HG03103 (cell line): ENCODE data around the gene MYADM.

ENCODE experiments used
- ATAC-seq: cut with Tn5 transposase; IDR thresholded peaks from one replicate; pipeline ENCODE4 v1.9.1; 2021; ENCODE audit warnings: low read depth; ENCODE audit not compliant: unreplicated experiment

The MYADM gene

DNA sequence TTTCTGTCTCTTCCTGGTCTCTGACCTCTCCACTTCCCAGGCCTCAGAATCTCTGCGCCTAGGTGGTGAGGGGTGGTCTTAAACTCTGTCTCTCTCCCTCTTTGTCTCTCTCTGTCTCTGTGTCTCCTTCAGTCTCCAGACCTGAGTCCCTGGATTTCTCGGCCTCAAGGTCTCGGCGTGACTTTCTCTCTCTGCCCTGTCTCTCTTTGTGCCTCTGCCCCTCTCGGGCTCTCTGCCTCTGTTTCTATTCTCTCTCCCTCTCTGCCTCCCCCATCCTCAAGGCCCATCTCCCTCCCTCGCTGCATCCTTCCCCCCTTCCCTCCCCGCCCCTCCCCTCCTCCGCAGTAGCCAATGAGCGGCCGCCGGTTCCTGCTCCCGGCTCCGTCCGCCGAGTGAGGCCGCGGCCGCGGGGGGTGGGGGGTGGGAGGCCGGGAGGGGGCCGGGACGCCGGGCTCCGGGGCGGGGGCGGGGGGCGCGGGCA is 41.3 kb downstream of the MYADM start, which contains the start of gene CACNG7:
Gene CACNG7 (plus strand): TSS at position 344 of the 481 bp plus-strand sequence. CDS start 3,554 bp downstream, outside the sequence.
- ATAC-seq, result no peak

- ATAC-seq, result no peak
These were observed 41.9 kb downstream of the MYADM start for GRCh38 chr19:53909471-53910169.

DNA sequence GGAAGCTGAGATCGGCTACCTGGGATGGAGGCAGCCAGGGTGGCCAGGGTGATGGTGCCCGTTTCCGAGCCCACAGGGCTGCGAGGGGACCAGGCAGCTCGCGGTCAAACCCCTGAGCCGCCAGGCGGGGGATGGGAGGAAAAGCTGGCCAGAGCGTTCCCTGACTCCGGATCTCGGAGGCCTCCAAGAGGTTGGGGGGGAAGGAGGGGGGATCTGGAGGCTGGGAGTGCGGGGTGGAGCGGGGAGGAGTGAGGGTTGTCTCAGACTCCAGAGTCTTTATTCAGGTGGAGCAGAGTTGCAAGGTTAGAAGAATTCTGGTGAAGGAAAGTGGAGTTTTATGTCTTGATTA is 42.5 kb downstream of the MYADM start:
- no peak for ATAC-seq

DNA sequence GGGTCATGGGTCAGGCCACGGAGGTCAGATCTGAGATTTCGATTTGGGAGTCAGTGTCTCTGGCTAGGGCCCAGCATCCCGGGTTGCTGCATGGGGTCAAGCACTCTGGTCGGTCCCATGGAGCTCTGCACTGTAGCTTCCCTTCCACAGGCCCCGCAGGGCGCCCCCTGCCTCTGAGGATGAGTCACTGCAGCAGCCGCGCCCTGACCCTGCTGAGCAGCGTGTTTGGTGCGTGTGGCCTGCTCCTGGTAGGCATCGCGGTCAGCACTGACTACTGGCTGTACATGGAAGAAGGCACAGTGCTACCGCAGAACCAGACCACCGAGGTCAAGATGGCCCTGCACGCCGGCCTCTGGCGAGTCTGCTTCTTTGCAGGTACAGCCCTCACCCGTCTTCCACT is 45.0 kb downstream of the MYADM start:
- no peak for ATAC-seq

DNA sequence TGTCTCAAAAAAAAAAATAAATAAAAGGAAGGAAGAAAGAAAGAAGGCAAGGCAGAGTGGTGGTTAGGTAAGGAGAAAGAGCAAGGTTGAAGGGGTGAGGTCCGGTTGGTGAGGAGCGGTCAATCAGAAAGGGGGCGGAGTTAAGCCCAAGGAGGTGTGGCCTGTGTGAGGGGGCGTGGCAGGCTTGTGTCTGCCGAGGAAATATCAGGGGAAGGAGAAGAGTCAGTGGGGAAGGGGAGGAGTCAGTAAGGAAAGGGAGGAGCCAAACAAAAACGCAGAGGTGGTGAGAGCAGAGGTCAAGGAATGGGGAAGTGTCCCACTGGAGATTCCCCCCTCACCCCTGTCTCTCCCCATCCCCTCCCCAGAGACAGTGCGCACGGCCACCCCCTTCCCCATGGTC is 47.3 kb downstream of the MYADM start:
- ATAC-seq, result no peak

GRCh38 chr19:53916004-53916403 is 48.3 kb downstream of the MYADM start:
- no peak for ATAC-seq

DNA sequence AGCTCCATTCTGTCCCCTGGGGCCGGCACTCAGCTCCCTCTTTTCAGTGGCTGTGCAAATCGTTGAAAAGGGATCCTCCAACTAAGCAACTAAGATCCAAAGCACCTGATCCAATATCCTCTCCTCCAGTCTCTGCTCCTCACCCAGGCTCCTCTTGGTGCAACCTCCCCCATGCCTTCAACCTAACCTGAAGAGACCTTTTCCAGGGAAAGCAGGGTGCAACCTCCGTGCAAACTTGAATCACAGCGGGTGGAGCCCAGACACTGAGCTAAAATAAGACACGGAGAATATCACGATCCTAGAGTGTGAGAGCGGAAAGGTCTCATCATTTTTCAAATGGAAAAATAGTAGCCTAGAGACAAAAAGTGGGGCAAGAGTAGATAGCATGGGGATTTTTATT is 49.7 kb downstream of the MYADM start:
- no peak for ATAC-seq
